Stimulated activated CD4-positive, alpha-beta T cell treated with anti-CD3 and anti-CD28 coated beads, Interleukin-4, amount 100 ng/mL, for 48 hours (primary cell): ENCODE results near the gene ARPC1A.
A peak's percentile ranks its signal among the peaks of the same experiment; 100 is the strongest.
"Not testable (repeated sequence)": the region's sequence is repeated elsewhere in the genome, so short reads cannot be mapped to it uniquely, and the experiment has no call there.

Source experiments
- DNase-seq, 2 donors: peaks; one replicate each; pipeline ENCODE4 v3.0.0-alpha.2; 2020; ENCODE audit warnings: low read depth in 2 of 2

Gene ARPC1A

DNA sequence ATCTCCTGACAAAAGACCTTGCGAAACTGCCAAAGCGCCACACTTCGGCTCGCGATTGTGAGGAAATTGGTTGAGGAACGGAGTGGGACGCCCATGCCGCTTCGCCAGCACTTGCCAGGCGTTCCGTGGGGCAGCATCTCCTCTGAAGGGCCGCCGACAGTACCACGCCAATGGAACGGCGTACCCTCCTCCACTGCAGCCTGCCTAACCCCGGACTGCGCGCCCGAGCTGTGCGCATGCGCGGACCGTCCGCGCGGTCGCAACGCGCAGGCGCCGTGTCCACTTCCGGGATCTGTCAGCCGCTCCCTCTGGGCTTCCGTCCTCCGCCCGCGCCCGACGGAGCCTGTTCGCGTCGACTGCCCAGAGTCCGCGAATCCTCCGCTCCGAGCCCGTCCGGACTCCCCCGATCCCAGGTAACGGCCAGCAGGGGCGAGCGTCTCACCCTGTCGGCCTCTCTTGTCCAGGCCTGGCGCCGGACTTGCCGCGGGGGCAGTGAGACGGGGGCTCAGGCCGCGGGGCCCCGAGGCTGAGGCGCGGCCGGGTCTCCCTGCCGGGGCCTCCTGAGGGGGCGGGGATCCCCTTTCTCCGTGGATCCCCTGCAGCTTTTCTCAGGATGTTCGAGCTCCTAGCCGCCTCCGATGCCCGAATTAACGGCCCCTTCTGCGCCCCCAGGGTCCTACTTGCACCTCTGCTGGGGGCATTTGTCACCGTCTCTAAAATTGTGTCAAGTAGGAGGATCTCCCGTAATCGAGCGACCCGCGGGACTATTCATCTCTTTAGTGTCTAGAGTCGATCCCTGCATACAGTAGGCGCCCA lies at the start of gene ARPC1A:
TSS of gene ARPC1A (plus strand) at position 307 of the 816 bp plus-strand sequence. CDS start 7,456 bp downstream, outside the sequence.
- DNase-seq = peak; percentile 87 to 88

DNA sequence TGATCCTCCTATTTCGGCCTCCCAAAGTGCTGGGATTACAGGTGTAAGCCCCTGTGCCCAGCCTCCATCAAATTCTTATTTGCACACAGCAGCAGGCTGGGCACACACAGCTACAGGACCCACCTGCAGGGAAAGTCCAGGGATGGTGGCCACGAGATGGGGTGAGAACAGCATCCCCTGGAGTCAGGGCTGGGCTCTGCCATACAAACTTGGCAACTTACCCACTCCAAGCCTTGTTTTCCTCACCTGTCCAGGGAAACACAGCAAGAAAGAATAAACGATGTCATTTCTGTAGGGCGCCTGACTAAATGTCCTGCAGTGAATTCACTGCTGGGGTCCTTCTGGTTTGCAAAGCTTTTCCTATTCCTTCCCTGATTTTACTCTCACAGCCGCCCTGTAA lies 47.5 kb upstream of the ARPC1A start:
- DNase-seq = no peak

DNA sequence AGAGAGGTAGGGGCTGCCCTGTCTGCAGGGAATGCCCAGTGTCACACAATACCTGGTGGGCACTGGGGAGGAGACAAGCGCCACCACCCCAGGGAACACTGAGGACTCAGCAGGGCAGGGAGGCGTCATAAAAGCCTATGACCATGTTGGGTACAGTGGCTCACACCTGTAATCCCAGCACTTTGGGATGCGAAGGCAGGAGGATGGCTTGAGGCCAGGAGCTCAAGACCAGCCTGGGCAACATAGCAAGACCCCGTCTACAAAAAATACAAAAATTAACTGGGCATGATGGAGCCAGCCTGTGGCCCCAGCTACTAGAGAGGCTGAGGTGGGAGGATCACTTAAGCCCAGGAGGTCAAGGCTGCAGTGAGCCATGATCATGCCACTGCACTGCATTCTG lies 41.5 kb upstream of the ARPC1A start:
- not testable (repeated sequence) for DNase-seq

DNA sequence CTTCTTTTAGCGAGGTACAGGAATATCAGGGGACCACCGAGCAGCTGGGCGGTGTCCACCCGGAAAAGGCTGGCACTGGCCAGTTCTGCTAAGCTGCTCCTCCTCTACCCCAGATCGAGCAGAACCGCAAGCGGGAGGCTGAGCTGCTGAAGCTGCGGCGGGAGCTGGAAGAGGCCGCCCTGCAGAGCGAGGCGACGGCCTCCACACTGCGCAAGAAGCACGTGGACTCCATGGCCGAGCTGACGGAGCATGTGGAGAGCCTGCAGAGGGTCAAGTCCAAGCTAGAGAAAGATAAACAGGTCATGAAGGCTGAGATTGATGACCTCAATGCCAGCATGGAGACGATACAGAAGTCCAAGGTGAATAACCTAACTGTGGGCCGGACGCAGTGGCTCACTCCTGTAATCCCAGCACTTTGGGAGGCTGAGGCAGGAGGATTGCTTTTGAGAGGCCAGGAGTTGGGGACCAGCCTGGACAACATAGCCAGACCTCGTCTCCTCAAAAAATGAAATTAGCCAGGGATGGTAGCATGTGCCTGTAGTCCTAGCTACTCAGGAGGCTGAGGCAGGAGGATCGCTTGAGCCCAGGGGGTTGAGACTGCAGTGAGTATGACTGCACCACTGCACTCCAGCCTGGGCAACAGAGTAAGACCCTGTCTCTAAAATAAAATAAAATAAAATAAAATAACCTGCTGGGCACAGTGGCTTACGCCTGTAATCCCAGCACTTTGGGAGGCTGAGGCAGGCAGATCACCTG lies 37.7 kb upstream of the ARPC1A start:
- DNase-seq = no peak

DNA sequence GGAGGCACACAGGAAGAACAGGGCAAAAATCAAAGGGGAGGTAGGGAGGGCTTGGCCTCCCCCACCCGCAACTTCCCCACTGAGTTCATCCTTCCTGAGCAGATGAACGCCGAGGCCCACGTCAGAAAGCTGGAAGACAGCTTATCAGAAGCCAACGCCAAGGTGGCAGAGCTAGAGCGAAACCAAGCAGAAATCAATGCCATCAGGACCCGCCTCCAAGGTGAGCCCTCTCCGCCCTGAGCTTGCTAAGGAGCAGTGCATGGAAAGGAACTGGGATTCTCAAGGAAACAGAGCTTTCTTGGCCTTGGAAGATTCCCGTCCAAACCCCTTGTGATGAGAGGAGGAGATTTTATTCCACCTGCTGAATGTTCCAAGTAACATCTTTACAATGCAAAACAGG lies 36.5 kb upstream of the ARPC1A start:
- no peak for DNase-seq

DNA sequence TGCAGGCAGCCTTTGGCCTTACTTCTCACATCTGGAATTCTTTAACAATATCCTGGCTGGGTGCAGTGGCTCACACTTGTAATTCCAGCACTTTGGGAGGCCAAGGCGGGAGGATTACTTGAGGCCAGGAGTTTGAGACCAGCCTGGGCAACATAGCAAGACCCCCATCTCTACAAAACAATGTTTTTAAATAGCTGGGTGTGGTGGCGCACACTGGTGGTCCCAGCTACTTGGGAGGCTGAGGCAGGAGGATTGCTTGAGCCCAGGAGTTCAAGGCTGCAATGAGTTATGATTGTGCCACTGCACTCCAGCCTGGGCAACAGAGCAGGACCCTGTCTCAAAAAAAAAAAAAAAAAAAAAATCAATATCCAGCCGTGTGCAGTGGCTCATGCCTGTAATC lies 35.5 kb upstream of the ARPC1A start:
- not testable (repeated sequence) for DNase-seq

DNA sequence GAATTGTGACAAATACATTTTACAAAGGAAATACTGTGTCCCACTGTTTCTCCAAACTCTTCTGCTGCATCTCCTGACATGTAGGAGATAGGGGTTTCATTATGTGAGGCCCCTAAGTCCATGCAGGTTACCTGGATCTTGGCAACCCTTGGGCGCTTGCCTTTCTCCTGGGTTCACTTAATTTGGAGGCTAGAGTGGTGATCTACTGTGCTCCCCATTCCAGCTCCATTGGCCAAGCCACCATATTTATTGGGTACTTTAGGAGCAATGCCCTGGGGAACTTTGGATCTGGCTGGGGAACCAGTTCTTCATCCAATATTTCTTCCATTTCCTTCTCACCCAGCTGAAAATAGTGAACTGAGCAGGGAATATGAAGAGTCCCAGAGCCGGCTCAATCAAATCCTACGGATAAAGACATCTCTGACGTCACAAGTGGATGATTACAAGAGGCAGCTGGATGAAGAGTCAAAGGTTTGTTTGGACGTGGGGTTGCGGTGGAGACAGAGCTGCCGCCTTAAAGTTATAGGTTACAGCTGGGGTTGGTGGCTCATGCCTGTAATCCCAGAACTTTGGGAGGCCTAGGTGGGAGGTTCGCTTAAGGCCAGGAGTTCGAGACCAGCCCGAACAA lies 34.6 kb upstream of the ARPC1A start:
- no peak for DNase-seq

DNA sequence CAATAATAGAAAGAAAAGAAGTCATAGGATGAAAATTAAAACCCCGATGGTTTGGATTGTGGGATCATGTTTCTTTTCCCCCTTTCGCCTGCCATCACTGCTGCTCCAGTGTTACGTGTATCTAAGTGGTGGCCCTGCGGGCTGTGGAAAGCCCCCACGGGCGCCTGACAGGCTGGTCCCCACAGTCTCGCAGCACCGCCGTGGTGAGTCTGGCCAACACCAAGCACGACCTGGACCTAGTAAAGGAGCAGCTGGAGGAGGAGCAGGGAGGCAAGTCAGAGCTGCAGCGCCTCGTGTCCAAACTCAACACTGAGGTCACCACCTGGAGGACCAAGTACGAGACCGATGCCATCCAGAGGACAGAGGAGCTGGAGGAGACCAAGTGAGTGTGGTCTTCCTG lies 33.6 kb upstream of the ARPC1A start:
- DNase-seq = no peak

DNA sequence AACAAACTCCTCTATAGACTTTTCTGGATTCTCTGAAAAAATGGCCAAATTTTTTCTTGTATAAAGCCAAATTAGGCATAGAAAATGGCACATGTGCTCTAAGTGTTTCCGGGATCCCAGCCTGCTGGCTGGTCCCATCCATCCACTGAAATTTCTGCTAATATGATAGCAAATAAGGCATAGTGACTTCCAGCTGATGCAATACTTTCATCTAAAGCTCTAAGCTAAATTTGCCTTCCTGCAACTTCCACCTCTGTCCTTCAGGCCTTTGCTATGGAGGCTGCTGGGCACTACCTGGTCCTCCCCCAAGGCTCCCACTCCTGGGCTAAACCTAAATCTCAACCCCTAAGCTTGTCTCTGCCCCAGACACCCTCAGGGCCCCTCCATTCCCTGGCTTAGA lies 32.5 kb upstream of the ARPC1A start:
- no peak for DNase-seq

DNA sequence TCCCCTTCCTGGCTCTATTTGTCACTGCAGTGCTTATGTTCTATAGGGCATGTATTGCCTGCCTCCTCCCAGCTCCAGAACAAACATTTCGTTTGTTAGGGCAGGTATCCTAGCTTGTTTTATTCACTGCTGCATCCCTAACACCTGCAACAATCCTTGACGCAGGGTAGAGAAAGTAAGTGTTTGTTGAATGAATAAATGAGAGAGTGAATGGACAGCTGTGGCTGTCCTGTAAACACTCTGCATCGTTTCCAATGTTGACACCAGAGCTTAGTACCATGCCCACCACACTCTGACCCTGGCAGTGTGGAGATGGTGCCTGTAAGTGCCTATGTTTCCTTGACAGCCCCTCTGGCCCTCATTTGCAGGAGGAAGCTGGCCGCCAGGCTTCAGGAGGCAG lies 32.0 kb upstream of the ARPC1A start:
- DNase-seq = no peak

DNA sequence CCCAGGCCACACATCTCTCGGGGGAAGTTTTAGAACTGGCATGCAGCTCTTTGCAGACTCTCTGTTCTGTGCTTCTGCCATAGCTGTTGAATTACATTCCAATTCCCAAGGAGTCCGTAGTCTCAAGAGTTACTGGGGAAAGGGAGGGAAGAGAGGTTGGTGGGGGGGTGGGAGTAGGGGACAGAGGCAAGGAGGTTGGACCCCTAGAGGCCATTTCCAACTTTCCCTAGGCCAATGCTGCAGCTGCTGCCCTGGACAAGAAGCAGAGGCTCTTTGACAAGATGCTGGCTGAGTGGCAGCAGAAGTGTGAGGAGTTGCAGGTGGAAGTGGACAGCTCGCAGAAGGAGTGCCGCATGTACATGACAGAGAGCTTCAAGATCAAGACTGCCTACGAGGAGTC lies 29.2 kb upstream of the ARPC1A start:
- DNase-seq = no peak

DNA sequence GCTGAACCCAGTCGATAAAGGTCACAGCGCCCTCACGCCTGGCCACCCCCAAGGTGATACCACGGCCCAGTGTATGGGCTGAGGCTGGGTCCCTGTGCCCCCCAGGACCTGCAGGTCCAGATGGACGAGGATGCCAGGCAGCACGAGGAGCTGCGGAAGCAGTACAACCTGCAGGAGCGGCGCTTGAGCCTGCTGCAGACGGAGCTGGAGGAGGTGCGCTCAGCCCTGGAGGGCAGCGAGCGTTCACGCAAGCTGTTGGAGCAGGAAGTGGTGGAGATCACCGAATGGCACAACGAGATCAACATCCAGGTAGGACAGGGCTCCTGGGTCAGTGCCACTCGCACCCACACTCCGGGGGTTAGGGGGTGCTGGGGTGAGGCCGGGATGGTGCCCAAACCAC lies 24.2 kb upstream of the ARPC1A start:
- DNase-seq = no peak

DNA sequence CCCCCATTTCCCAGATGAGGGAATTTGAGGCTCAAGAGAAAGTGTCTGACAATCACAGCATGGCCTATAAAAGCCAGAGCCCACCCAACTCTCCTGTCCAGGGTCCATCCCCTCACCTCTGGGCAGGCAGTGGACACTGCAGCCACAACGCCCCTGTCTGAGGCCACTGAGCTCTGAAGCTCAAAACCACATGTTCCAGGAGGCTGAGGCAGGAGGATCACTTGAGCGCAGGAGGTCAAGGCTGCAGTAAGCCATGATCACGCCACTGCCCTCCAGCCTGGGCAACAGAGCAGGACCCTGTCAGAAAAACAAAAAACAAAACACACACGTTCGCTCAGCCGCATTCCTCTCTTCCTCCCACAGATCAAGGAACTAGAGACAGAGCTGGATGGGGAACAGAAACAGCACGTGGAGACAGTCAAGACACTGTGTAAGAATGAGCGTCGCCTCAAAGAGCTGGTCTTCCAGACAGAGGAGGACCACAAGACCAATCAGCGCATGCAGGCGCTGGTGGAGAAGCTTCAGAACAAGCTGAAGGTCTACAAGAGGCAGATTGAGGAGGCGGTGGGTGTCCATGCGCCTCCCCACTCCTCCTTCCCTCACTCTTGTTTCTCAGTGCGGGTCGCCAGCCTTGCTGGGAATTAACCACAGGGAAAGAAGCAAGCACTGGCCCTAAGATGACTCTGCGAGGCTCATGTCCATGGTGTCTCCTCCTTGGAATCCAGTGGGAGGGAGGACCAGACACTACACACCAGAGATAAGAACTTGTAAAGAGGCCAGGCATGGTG lies 20.0 kb upstream of the ARPC1A start:
- no peak for DNase-seq

DNA sequence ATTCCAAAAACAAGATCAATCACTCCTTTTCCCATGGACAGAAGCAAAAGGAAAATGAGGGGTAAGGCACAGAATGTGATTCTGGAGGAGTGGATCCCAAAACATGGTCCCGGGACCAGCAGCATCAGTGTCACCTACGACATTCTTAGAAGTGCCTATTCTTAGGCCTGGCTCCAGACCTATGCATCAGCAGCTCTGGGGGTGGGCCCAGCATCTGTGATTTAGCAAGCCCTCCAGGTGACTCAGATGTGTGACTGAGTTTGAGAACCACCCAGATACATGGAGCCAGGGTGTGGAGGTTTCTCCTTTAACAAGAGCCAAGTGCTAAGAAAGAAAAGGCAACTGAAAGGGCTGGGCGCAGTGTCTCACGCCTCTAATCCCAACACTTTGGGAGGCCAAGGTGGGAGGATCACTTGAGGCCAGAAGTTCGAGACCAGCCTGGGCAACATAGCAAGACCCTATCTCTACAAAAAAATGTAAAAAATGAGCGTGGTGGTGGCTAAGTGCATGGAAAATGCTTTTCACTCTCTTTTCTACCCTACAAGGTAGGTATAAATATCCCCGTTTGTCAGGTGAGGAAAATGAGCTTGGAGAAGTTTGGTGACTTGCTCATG lies 17.1 kb upstream of the ARPC1A start:
- DNase-seq = no peak

DNA sequence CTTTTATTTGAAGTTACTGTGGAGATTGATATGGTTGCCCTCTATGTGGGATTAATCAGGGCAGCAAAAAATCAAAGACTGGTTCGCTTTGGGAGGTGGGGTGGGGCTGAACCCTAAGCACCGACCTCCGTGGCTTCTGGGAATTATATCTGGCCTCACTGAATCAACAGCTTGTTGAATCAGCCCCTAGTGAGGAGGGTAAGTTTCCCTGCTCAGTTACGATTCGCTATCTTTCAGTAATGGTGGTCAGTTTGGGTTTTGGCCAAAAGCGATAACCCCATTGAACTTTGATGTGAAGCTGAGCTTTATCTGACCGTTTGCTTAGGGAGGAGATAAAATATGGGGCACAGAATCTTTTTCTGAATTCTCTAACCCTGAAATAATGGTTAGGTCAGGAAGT lies 16.6 kb upstream of the ARPC1A start:
- DNase-seq = no peak

DNA sequence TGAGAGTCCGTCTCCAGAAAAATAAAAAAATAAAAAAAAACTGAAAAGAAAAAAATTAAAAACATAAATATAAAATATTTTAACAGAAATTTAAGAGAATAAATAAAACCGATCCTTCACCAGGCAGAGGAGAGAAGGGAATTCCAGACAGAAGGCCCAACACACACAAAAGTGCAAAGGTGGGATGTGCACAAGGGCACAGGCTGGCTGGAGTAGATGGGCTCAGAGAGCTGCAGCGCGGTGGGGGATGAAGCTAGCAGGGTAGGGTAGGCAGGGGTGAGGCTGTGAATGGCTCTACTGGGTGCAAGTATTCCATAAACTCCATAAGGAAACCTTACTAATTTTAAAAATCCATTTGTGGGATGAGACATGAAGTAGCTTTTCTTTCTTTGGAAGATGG lies 15.7 kb upstream of the ARPC1A start:
- no peak for DNase-seq

DNA sequence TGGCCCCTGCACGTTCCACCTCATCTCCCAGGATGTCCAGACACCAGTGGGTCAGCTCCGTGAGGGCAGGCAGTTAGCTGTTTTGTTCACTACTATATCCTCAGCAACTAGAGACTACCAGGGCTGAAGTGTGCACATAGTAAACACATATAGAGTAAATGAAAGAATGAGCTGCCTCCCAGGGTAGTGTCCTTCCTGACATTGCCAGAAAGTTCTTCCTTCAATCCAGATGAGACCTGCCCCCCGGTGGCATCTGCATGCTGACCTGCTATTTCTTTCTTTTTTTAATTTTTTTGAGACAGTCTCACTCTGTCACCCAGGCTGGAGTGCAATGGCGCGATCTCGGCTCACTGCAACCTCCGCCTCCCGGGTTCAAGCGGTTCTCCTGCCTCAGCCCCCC lies 14.0 kb upstream of the ARPC1A start:
- no peak for DNase-seq

DNA sequence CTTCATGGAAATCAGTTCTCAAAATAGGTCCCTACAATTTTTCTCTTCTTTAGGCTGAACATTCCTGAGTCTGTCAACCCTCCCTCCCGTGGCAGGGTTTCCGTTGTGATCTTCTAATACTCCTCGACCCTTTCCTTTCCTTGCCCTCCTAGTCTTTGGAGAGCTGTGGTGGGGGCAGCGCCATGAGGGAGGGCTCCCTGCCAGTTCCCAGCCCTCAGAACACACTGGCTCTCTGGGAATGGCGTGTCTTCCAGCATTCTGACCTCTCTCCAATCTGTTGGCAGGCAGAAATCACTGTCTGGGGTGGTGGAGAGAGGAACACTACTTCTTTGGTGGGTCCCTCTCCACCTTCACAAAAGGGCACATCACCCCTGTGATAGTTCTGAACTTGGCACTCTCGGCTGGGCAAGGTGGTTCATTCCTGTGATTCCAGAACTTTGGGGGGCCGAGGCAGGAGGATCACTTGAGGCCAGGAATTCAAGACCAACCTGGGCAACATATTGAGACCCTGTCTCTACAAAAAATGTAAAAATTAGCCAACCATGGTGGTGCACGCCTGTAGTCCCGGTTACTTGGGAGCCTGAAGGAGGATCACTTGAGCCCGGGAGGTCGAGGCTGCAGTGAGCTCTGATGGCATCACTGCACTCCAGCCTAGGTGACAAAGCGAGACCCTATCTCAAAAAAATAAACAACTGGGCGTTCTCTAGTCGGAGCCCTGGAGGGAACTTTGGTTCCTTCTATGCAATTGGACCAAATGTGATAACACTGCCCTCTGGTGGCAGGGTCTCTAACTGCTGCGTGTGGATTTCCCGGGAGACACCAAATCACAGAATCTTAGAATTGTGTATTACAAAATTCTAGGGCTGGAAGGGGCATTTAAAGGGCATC lies 13.1 kb upstream of the ARPC1A start:
- DNase-seq = peak; percentile 56 to 74

DNA sequence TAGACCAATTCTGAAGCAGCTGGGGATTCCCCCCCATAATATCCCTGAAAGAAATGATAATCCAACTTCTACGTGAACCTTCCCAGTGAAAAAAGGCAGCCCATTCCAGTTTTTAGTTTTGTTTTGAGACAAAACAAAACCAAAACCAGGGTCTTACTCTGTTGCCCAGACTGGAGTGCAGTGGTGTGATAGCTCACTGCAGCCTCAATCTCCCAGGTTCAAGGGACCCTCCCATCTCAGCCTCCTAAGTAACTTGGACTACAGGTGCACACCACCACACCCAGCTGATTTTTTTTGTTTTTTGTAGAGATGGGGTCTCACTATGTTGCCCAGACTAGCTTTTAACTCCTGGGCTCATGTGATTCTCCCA lies 12.5 kb upstream of the ARPC1A start:
- no peak for DNase-seq

DNA sequence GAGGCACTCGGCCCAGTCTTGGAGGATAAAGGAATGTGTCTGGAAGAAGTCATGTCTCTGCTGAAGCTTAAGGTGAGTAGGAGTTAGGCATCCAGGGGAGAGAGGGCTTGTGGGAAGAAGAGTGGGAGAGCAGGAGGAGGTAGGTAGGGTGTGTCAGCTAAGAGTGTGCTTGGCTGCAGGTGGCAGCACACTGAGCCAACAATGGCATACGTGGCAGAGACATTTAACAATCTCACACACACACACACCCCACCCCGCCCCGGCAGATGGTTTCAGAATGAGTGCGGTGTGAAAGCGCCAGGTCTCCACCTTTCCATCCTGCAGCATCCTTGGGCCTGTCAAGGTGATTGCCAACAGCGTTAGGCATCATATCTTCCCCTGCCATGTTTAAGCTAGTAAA lies 11.2 kb upstream of the ARPC1A start:
- peak; percentile 28 to 38 for DNase-seq

DNA sequence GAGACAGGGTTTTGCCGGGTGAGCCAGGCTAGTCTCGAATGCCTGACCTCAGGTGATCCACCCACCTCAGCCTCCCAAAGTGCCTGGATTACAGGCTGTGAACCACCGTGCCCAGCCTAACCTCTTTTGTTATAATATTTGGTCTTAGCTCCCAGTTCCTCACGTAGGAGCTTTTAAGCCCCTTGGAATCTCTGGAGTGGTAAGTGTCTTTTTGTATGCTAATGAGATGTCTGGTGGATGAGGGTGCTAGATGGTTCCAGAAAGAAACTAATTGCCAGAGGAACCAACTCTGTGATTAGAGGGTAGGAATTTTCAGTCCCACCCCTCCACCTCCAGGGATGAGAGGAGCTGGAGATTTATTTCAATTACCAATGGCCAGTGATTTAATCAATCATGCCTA lies 5.3 kb upstream of the ARPC1A start:
- DNase-seq = no peak
